ENCODE results near the gene TSC22D2.

TSC22D2 gene

DNA sequence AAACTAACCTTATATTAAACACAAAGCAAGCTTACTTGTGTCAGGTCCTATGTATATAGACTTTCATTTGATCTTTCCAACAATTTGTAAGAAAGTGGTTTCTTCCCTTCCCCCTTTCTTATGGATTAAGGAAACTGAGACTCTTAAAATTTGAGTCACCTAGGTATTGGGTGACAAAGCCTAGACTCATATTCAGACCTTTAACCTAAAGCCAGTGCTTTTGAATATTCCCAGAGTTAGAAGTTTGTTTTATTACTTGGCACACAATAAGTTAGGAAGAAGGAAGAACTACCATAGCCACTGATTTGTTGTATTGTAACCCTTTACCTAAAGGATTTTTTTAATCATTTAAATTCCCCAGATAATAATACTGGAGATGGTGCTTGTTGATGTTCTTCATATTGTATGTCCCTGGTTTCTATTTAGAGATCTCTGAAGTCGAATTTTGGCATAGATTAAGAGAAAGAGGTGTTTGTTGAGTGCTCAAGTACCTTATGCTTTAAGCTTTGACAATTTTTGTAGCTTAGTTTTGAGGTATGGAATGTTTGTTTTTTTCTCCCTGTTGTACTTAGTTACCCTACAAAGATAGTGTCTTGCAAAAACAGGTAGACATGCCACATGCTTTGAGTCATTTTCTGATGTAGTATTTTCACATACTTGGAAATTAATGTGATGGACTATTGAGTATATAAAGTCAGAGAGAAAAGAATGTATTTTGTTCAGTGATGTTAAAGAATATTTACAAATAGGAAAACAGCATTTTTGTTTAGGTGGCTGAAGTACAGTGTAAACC is 11.2 kb downstream of the TSC22D2 start:
- Histone ChIP-seq H3K79me2 (ENCODE audit: low read length) (peaks cover 95% of the 10 kb centered on the region), H3K27ac (ENCODE audit: low read length) (no peak overlapping the region), H3K4me3 (ENCODE audit: low read length) (no peak overlapping the region), H2AFZ (ENCODE audit: low read depth, low read length) (no peak overlapping the region), H3K9me3 (ENCODE audit: insufficient read depth, low read length) (no peaks in the 10 kb centered on the region), H3K9ac (ENCODE audit: low read length) (no peak overlapping the region), H3K27me3 (ENCODE audit: low read depth, low read length) (no peaks in the 10 kb centered on the region), H3K36me3 (replicated peaks; ENCODE audit: low read depth, low read length) (peaks cover 26% of the 10 kb centered on the region), H3K4me1 (ENCODE audit: low read length) (peaks cover 4% of the 10 kb centered on the region), H4K20me1 (ENCODE audit: insufficient read depth, low read length) (peaks cover 75% of the 10 kb centered on the region), H3K4me2 (ENCODE audit: low read length) (no peak overlapping the region)
- TF ChIP-seq CTCF (IDR thresholded peaks at IDR 0.05; ENCODE audit: low read depth, low read length): no peak
- no peak for TF ChIP-seq EZH2phosphoT487 (IDR thresholded peaks at IDR 0.05; ENCODE audit: low read depth)

DNA sequence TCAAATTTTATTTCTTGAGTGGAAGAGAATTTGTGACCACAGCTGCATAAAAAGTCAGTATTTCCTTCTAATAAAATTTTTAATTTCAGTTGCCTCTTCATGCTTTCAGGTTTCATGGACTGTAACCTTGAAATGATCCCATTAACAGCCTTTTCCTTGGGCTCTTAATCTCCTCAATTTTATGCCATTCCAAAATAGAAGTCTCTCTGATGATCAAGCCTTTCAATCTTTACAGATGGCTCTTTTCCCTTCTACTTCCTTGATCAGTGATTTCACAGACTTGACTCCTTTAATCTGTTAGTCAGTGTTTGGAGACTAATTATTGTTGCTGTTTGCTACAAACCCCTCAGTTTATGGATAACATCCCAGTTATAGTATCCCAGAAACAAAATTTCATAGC is 11.9 kb downstream of the TSC22D2 start:
- H3K9me3 ChIP-seq (ENCODE audit: insufficient read depth, low read length): no peaks in the 10 kb centered on the region
- H3K27ac ChIP-seq (ENCODE audit: low read length): no peak overlapping the region
- H3K9ac ChIP-seq (ENCODE audit: low read length): no peak overlapping the region
- H2AFZ ChIP-seq (ENCODE audit: low read depth, low read length): no peak overlapping the region
- no peaks in the 10 kb centered on the region for H3K4me1 ChIP-seq (ENCODE audit: low read length)
- H3K4me3 ChIP-seq (ENCODE audit: low read length): no peak overlapping the region
- peaks cover 22% of the 10 kb centered on the region for H3K36me3 ChIP-seq (replicated peaks; ENCODE audit: low read depth, low read length)
- peaks cover 94% of the 10 kb centered on the region for H3K79me2 ChIP-seq (ENCODE audit: low read length)
- no peak for TF ChIP-seq EZH2phosphoT487 (IDR thresholded peaks at IDR 0.05; ENCODE audit: low read depth)
- no peak for TF ChIP-seq CTCF (IDR thresholded peaks at IDR 0.05; ENCODE audit: low read depth, low read length)
- H4K20me1 ChIP-seq (ENCODE audit: insufficient read depth, low read length): peaks cover 72% of the 10 kb centered on the region
- no peaks in the 10 kb centered on the region for H3K27me3 ChIP-seq (ENCODE audit: low read depth, low read length)
- no peak overlapping the region for H3K4me2 ChIP-seq (ENCODE audit: low read length)

DNA sequence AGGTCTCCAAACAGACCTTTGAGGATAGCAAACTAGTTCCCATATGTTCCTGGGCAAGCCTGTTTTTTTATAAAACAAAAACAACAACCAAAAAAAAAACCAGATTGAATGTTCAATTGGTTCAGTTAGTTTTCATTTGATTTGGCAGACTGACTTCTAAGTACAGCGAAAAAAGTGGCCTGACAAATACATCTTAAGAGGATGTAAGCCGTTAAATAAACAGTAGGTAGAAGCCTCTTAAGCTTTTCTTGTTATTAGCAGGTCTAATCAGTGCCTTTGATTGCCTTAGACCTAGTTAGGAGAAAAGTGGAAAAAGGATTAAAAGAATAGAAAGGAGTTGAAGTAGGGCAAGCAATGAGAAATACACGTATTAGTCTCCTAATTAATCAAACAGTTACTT is 13.2 kb downstream of the TSC22D2 start:
- H4K20me1 ChIP-seq (ENCODE audit: insufficient read depth, low read length): peaks cover 61% of the 10 kb centered on the region

More for the DNA sequence above, 13.2 kb downstream of the TSC22D2 start:
- H3K4me2 ChIP-seq (ENCODE audit: low read length): no peak overlapping the region
- peaks cover 12% of the 10 kb centered on the region for H3K36me3 ChIP-seq (replicated peaks; ENCODE audit: low read depth, low read length)
- H3K9ac ChIP-seq (ENCODE audit: low read length): no peak overlapping the region
- TF ChIP-seq EZH2phosphoT487 (IDR thresholded peaks at IDR 0.05; ENCODE audit: low read depth) (no peak), CTCF (IDR thresholded peaks at IDR 0.05; ENCODE audit: low read depth, low read length) (no peak)
- peaks cover 85% of the 10 kb centered on the region for H3K79me2 ChIP-seq (ENCODE audit: low read length)
- no peaks in the 10 kb centered on the region for H3K9me3 ChIP-seq (ENCODE audit: insufficient read depth, low read length)
- no peak overlapping the region for H3K4me3 ChIP-seq (ENCODE audit: low read length)
- no peaks in the 10 kb centered on the region for H3K4me1 ChIP-seq (ENCODE audit: low read length)
- H3K27me3 ChIP-seq (ENCODE audit: low read depth, low read length): no peaks in the 10 kb centered on the region
- H3K27ac ChIP-seq (ENCODE audit: low read length): no peak overlapping the region
- H2AFZ ChIP-seq (ENCODE audit: low read depth, low read length): no peak overlapping the region

Data from OCI-LY3 (cell line).